Activated CD4-positive, alpha-beta T cell treated with anti-CD3 and anti-CD28 coated beads for 48 hours (primary cell): ENCODE results near the gene EPM2A.
"Not testable (repeated sequence)": the region's sequence is repeated elsewhere in the genome, so short reads cannot be mapped to it uniquely, and the experiment has no call there.

Source experiments
- DNase-seq: peaks from one replicate; pipeline ENCODE4 v3.0.0-alpha.2; 2020

The EPM2A gene

DNA sequence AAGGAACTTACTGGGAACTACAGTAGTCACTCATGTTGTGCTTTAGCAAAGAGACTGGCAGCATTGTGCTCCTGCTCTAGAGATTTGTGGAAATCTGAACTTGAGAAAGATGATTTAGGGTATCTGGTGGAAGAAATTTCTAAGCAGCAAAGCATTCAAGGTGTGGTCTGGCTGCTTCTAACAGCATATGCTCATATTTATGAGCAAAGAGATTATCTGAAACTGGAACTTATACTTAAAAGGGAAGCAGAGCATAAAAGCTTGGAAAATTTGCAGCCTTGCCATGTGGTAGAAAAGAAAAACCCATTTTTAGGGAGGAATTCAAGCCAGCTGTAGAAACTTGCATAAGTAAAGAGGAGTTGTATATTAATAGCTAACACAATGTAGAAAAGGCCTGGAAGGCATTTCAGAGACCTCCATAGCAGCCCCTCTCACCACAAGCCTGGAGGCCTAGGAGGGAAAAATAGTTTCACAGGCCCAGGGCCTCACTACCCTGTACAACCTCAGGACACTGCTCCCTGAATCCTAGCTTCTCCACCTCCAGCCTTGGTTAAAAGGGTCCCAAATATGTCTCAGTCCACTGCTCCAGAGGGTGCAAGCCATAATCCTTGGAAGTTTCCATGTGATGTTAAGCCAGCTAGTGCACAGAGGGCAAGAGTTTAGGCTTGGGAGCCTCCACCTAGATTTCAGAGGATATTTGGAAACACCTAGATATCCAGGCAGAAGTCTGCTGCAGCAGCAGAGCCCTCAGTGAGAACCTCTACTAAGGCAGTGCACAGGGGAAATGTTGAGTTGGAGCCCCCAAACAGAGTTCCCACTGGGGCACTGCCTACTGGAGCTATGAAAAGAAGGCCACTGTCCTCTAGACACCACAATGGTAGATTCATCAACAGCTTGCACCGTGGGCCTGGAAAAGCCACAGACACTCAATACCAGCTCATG lies 6.6 kb downstream of the EPM2A start:
- DNase-seq = no peak

DNA sequence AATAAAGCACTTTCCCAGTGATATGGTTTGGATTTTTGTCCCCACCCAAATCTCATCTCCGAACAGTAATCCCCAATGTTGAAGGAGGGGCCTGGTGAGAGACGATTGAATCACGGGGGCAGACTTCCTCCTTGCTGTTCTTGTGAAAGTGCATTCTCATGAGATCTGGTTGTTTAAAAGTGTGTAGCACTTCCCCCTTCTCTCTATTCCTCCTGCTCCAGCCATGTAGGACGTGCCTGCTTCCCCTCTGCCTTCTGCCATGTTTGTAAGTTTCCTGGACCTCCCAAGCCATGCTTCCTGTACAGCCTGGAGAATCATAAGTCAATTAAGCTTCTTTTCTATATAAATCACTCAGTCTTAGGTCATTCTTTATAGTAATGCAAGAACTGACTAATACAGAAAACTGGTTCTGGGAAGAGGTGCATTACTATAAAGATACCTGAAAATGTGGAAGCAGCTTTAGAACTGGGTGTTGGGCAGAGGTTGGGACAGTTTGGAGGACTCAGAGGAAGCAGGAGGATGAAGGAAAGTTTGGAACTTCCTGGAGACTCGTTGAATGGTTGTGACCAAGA lies 7.4 kb downstream of the EPM2A start:
- DNase-seq = no peak

DNA sequence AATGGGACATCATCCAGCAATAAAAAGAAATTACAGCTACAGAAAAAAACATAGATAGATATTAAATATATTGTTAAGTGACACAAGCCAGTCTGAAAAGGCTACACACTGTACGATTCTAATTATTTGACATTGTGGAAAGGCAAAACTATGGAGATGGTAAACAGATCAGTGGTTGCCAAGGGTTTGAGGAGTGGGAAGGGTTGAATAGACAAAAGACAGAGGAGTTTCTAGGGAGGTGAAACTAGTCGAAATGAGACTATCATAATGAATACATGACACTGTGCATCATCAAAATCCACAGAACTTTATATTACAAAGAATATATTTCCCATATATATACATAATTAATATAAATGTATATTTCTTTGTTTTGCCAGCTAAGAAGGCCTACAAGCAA lies 9.8 kb downstream of the EPM2A start:
- no peak for DNase-seq

DNA sequence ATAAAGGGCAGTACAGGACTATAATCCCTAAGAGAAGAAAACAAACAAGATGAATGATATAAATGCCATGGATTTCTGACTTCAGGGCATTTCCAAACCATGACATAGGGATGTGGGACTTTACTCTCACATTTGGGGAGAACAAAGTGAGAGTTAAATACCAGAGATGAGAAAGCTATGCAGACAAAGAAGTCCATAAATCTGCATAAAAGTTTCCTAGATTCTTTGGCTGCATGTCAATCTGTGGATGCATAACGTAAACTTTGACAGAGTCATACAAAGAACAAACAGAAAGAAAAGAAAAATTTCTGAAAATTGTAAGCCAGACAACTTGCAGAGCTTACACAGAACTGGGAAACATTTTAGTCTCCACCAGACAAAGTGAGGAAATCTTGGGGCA lies 11.7 kb downstream of the EPM2A start:
- DNase-seq = no peak

DNA sequence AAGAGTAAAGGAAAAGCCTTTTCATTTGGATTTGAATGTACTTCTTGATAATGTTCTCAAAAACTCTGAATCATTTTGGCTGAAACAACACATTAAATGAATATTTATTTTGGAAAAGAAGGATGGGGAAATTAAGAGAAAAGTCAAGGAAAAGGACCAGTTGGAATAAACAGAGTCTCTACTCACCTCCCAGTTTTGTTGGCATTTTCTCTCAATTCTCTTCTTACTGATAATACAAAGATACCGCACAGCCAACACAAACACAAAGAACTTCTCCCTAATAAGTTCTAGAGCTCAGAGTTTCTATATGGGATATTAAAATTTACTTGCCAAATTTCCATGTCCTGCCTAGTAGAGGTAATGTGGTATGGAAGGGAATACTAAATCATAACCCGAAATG lies 13.1 kb downstream of the EPM2A start:
- no peak for DNase-seq

DNA sequence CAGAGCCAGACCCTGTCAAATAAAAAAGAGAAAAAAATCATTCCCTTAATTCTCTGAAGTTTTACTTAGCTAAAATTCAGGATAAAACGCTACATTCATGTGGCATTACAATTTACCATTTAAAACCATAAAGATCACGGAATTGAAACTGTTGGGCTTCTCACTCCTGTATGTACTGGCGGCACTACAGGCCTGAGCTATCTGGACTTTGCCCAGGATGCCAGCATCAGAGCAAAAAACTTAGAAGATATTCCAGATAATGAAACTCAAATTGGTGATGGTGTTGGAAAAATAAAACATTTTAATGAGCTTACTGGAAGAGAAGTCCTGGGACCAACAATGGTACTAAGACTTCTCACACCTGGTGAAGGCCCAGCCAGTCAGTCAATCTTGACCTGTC lies 14.2 kb downstream of the EPM2A start:
- no peak for DNase-seq

DNA sequence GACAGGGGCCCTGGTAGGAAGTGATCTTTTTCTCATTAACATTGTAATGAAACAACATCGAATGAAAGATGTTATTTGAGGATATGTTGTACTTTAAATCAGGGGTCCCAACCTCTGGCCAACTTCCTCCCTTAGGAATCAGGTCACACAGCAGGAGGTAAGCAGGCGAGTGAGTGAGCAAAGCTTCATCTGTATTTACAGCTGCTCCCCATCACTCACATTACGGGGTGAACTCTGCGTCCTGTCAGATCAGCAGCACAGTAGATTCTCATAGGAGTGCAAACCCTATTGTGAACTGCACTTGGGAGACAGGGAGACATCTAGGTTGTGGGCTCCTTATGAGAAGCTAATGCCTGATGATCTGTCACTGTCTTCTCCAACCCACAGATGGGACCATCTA lies 19.9 kb downstream of the EPM2A start:
- DNase-seq = no peak

DNA sequence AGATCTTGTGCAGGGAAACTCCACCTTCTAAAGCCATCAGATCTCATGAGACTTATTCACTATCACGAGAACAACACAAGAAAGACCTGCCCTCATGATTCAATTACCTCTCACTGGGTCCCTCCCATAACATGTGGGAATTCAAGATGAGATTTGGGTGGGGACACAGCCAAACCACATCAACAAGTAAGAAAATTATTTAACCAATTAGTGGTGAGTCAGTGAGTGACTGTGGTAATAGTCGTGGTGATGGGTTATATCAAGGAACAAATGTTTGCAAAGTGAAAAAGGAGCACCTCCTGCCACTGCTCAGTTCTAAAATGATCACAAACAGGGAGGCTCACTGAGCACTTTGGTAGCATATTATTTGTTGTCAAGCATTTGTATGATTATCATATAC lies 20.6 kb downstream of the EPM2A start:
- no peak for DNase-seq

DNA sequence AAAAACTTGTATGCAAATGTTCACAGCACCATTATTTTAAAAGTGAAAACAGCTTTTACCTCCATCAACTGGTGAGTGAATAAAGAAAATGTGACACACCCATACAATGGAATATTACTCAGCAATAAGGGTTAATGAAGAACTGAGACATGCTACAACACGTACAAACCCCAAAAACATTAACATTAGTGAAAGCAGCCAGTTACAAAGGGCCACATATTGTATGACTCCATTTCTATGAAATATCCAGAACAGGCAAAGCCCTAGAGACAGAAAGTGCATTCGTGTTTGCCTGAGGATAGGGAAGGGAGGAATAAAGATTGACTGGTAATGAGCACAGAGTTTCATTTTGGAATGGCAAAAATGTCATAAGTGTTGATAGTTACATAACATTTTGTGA lies 21.5 kb downstream of the EPM2A start:
- no peak for DNase-seq

DNA sequence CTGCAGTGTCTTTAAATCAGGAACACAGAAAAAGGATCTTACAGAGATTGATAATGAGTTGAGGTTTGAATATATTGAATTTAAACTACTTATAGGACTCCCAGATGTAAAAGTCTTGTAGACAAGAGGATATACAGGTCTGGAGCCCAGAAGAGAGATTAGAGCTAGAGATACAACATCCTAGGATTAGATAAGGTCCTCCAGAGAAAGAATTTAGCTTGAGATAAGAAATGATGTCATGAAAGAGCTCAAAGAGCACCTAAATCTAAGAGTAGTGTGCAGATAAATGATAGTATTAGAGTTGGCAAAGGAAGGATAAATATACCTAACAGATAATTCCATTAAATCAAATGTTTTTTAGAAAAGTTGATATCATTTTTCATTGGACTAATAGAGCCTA lies 23.9 kb downstream of the EPM2A start:
- DNase-seq = no peak

DNA sequence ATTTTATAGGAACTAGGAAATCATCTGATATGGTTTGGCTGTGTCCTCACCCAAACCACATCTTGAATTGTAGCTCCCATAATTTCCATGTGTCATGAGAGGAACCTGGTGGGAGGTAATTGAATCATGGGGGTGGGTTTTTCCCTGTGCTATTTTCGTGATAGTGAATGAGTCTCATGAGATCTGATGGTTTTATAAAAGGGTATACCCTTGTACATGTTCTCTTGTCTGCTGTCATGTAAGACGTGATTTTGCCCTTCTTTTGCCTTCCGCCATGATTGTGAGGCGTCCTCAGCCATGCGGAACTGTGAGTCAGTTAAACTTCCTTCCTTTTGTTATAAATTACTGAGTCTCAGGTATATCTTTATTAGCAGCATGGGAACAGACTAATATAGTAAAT lies 27.9 kb downstream of the EPM2A start:
- DNase-seq = no peak

DNA sequence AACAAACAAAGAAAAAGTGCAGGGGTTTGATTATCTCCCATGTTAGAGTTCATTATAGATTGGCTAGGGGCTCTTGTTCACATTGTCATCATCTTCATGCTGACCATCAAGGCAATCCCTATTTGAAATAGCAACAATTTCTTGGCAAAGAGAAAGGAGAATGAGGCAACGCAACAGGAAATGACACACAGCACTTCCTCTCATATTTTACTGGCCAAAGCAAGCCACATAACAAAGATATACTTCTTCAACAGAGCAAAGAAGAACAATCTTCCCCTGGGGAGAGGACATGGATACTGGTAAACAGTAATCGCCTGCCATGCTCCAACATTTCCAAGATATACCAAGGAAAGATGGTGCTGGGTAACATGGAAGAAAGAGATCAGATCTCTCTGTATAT lies 29.8 kb downstream of the EPM2A start:
- no peak for DNase-seq

DNA sequence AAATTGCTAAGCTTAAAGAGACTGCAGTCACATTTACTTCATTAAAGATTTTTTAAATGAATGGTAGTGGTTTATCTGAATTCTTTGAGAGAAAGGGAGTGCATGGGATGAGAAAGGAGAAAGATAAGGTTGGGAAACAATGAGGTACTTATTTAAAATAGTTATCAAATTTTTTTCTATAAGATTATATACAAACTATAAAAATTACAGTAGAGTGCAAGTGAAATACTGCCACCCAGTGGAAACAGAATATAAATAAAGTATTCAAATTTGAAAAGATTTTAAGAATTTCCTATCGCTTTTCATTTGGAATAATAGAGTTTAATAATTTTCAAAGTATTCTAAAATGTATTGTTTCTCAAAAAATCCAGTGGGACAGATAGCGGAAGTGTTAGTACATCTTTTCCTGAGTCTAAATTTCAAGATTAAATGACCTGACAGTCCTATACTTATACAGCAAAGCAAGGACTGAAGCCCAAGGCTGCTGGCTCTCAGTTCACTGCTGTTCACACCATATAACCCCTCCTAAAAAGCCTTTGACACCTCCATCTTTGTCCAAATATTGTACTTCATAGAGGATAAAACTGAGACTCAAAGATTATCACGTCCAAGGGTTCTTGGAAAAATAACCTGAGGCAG lies 31.1 kb downstream of the EPM2A start:
- no peak for DNase-seq

DNA sequence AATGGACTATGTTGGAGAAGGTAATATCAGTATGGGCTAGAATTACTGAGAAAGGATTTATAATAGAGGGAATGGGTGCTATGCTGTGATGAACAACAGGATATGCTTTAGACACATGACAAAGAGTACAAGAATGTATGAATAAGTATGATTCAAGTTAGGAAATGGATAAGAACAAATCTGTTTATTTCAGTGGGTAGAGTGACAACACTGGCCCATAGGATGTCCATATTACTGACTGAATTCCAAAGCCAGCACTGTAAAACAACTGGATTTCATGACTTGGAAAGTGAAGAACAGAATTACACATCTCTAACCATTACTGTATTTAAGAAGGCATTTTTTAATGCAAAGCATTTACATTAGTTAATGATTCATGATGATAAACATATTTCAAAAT lies 35.9 kb downstream of the EPM2A start:
- DNase-seq = no peak

DNA sequence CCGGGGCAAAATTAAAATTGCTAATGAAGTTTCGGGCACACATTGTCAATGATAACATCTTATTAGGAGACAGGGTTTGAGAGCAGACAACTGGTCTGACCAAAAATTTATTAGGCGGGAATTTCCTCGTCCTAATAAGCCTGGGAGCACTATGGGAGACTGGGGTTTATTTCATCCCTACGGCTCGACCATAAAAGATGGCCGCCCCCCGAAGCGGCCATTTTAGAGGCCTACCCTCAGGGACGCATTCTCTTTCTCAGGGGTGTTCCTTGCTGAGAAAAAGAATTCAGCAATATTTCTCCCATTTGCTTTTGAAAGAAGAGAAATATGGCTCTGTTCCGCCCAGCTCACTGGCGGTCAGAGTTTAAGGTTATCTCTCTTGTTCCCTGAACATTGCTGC lies 37.9 kb downstream of the EPM2A start:
- not testable (repeated sequence) for DNase-seq

DNA sequence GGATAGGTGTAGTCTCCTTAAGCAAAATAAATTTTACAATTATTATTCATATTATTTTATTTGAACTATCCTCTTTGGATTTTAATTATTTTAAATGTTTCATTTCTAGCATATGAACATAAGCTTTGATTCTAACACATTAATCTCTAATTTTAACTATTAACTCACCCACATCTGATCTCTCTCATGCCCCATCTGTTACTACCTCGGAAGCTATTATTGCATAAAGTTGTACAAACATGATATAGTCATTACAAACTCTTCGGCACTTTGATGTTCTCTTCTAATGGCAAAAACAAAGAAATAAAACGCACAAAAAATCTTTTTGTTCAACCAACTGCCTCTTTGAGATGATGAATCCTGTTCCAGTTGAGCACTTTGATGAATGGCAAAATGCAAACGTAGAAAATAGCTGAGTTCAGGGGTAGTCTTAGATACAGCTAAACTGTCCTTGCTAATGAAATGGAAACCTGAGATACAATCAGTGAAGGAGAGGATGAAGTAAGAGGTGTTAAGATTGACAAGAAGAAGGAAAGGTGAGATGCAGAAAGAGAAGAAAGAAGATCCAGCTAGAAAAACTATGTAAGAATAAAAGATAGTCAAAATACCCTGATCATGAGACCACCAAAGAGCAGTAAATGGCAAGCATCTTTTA lies 41.1 kb downstream of the EPM2A start:
- no peak for DNase-seq

DNA sequence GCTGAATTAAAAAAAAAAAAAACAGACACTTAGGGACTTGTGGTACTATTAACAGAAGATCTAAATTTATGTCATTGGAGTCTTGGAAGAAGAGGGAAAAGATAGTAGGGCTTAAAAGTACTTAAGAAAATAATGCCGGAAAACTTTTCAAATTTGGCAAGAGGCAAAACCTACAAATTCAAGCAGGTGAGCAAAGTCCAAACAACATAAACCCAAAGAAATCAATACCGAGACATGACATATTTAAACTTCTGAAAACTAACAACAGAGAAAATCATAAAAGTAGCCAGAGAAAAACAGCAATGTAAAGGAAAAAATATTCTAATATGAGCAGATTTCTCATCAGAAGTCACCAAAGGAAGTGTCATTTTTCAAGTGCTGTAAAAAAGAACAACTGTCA lies 44.4 kb downstream of the EPM2A start:
- no peak for DNase-seq

DNA sequence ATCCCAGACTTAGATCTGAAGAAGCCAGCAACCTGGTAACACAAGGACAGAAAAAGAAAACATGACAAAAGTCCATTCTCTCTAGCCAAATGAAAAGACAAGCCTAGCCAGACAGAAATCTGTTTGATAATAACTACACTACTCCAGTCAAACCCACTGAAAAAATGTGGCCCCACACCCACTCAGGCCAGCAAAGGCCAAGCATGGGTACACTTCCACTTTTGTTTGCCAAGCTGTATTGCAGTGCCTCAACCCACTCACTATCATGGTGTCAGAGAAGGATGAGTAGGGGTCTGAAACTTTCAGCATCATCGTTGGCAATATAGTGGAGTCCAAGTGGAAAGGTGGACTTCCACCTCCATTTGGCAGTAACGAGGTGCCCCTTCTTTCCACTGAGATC lies 45.8 kb downstream of the EPM2A start:
- DNase-seq = no peak

DNA sequence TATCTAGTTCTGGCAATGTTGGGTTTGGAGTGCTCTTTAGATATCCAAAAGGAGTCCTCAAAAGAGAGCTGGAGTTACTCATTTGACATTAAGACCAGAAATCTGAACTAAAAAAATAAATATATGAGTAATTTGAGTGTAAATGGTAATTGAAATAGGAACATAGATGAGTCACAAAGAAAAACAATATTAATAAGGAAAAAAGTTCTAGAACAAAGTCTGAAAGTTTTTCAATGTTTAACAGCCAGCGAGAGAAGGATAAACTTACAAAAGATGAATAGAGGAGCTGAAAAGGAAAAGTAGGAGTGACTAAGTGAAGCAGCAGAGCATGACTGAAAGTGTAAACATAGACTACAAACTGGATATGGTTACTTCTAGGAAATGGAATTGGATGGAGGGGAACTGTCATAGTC lies 46.8 kb downstream of the EPM2A start:
- no peak for DNase-seq

DNA sequence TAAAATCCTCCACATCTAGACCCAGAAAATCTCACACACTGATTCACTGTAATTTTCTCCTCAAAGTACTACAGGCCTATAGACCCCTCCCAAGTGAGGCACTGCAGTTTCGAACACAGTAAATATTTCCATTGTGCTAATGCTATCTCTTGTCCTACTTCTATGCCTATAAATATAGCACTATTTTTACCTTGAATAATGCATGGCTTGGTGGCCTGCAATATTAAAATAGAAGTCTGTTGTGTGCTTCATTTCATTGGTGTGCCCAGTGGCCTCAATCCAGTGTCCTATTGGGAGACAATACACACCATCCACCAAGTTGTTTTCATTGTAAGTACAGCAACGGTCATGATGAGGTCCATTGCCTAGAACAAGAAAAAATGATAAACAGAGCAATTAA lies 49.4 kb downstream of the EPM2A start:
- no peak for DNase-seq

DNA sequence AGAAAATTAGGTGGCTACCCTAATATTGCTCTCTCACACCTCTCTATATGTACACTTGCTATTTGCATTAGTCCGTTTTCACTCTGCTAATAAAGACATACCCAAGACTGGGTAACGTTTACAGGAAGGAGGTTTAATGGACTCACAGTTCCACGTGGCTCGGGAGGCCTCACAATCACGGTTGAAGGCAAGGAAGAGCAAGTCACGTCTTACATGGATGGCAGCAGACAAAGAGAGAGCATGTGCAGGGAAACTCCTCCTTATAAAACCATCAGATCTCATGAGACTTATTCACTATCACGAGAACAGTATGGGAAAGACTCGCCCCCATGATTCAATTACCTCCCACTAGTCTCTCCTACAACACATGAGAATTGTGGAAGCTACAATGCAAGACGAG lies 53.4 kb downstream of the EPM2A start:
- no peak for DNase-seq

DNA sequence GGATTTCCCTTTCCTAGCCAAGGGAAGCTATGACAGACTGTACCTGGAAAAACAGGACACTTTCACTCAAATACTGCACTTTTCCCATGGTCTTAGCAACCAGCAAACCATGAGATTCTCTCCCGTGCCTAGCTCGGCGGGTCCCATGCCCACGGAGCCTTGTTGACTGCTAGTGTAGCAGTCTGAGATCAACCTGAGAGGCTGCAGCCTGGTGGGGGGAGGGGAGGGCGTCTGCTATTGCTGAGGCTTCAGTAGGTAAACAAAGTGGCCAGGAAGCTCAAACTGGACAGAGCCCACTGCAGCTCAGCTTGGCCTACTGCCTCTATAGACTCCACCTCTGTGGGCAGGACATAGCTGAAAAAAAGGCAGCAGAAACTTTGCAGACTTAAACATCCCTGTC lies 61.8 kb downstream of the EPM2A start:
- no peak for DNase-seq

DNA sequence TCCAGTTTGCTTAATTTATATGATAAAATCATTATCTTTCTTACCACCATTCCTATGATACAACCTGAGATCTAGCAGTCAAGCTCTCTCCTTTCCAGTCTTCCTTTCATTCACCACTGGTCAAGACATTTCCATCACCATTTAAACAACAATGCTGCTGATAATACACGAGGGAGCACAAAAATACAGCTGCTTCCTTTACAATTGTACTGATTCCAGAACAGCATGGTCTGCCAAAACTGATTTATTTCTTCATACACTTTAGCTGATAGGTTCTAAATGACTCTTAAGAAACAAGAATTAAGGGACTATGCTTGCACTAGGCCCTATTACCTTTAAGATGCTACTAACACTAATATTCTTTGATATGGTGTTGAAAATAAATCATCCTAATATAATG lies 65.0 kb downstream of the EPM2A start:
- DNase-seq = no peak

DNA sequence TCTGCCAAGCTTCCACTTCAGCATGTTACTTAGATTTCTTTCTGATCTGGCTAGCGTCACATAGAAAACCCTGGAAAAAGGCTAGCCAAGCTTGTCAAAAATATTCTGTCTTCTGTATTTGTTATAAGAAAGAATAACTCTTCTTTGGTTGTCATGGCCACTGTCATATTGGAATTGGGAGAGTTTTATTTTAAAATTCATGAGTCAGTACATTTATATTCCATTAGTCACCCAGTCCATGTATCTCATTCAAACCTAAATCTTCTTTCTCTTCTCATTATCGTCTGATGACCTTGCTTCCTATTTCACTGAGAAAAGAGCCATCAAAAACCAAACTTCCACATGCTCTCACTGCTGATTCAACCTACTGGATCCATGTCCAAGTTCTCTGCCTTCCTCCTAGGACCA lies 65.7 kb downstream of the EPM2A start:
- DNase-seq = no peak
